Lung (tissue), 12 donors: ENCODE data around the gene COL25A1. TPM values are rescaled to one million over a fixed set of nuclear protein-coding genes. Genes with fewer than 3 reads are reported as not detected.

Experiments
- ATAC-seq: fragments of 200-7000 bp; cut with Tn5 transposase; one replicate; pipeline ENCODE4 v1.9.1; 2020; ENCODE audit warnings: moderate number of reproducible peaks; ENCODE audit not compliant: insufficient read depth, low FRiP score
- DNase-seq, 3 donors: peaks; one replicate each; pipeline ENCODE4 v3.0.0-alpha.2; 2013 to 2017
- H3K27ac ChIP-seq, 2 donors: one replicate each; pipeline ENCODE4 v1.5.1; 2013; ENCODE audit warnings: mild to moderate bottlenecking in 2 of 2, moderate library complexity in 2 of 2, control low read depth in 1 of 2, inconsistent platforms in 1 of 2, low read depth in 1 of 2, low read length in 1 of 2
- H3K27me3 ChIP-seq, 3 donors: one replicate each; pipeline ENCODE4 v1.5.1; 2013; ENCODE audit warnings: low read length in 2 of 3; ENCODE audit not compliant: control insufficient read depth in 3 of 3, insufficient read depth in 3 of 3
- H3K36me3 ChIP-seq, 4 donors: one replicate each; pipeline ENCODE4 v1.5.1; 2013; ENCODE audit warnings: low read length in 4 of 4, mild to moderate bottlenecking in 1 of 4, moderate library complexity in 1 of 4; ENCODE audit not compliant: control insufficient read depth in 4 of 4, insufficient read depth in 4 of 4
- H3K4me1 ChIP-seq, 5 donors: one replicate each; pipeline ENCODE4 v1.5.1; 2013; ENCODE audit warnings: low read length in 5 of 5, mild to moderate bottlenecking in 2 of 5, moderate library complexity in 1 of 5; ENCODE audit not compliant: control insufficient read depth in 5 of 5, insufficient read depth in 5 of 5
- H3K4me3 ChIP-seq: one replicate; pipeline ENCODE4 v1.5.1; 2013; ENCODE audit warnings: mild to moderate bottlenecking, control low read depth, moderate library complexity
- H3K9ac ChIP-seq, 2 donors: one replicate each; pipeline ENCODE4 v1.5.1; 2013; ENCODE audit warnings: low read length in 2 of 2, control low read depth in 1 of 2; ENCODE audit not compliant: insufficient read depth in 1 of 2
- H3K9me3 ChIP-seq, 4 donors: one replicate each; pipeline ENCODE4 v1.5.1; 2013; ENCODE audit warnings: low read length in 3 of 4, mild to moderate bottlenecking in 1 of 4, moderate library complexity in 1 of 4; ENCODE audit not compliant: control insufficient read depth in 4 of 4, insufficient read depth in 3 of 4
- WGBS, 2 donors: extraction: QIAGEN DNeasy Blood & Tissue Kit; methylation state at CpG; one replicate each; pipeline ENCODE4 v1.1.7; 2013; 5-methylcytosine and 5-hydroxymethylcytosine counted together
- polyA plus RNA-seq, 2 donors: library from polyadenylated mRNA; stranded (reverse); fragments of 200-250 nt; gene quantifications; one replicate each; pipeline ENCODE4 v1.2.1, GENCODE V29; 2013
- total RNA-seq, 2 donors: library from RNA; depleted of rRNA in 1 of 2; stranded (reverse); fragments of >200 nt in 1 of 2; gene quantifications; one replicate each; pipeline ENCODE4 v1.2.1, GENCODE V29; 2014 to 2021
- TF ChIP-seq, protein P1 (sequence below): IDR thresholded peaks from 2 replicates; pipeline ENCODE4 v1.5.1; 2012; ENCODE audit warnings: mild to moderate bottlenecking; ENCODE audit errors: control extremely low read depth, extremely low read depth
- donor health status: control.
- donor health status: control.
- donor health status: Bipolar disorder and iron deficiency.
- donor health status: healthy.
- donor health status: DM: yes; HTN: yes; CAD: no.

COL25A1 gene
- total and polyA plus RNA-seq, 4 donors: 0.06 to 3.5 (median 1.8) TPM

DNA sequence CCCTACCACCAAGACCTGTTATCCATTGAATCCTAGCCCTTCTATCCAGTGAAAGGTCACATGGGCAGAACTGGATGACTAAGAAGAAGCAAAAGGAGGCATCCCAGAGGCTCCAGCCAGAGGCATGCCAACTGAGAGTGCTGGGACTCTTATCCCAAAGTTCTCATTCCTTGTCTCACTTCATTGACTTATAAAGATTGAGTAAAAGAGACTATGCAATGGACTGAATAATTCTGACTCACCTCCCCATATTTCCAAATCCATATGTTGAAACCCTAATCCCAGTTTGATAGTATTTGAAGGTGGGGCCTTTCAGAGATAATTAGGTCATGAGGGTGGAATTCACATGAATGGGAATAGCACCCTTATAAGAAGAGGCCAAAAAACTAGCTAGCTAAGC lies 131.4 kb downstream of the COL25A1 start:
- Histone ChIP-seq H3K27ac (no peak overlapping the region), H3K9ac (no peak overlapping the region), H3K4me1 (no peaks in the 10 kb centered on the region), H3K36me3 (no peaks in the 10 kb centered on the region), H3K9me3 (no peaks in the 10 kb centered on the region), H3K27me3 (no peaks in the 10 kb centered on the region), H3K4me3 (no peak overlapping the region)
- no peak for DNase-seq
- no peak for ATAC-seq
- TF ChIP-seq, protein P1, sequence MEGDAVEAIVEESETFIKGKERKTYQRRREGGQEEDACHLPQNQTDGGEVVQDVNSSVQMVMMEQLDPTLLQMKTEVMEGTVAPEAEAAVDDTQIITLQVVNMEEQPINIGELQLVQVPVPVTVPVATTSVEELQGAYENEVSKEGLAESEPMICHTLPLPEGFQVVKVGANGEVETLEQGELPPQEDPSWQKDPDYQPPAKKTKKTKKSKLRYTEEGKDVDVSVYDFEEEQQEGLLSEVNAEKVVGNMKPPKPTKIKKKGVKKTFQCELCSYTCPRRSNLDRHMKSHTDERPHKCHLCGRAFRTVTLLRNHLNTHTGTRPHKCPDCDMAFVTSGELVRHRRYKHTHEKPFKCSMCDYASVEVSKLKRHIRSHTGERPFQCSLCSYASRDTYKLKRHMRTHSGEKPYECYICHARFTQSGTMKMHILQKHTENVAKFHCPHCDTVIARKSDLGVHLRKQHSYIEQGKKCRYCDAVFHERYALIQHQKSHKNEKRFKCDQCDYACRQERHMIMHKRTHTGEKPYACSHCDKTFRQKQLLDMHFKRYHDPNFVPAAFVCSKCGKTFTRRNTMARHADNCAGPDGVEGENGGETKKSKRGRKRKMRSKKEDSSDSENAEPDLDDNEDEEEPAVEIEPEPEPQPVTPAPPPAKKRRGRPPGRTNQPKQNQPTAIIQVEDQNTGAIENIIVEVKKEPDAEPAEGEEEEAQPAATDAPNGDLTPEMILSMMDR: no peak

GRCh38 chr4:109169170-109169569 lies 133.3 kb downstream of the COL25A1 start:
- WGBS, 2 donors: 77 to 91% methylated on average over 1 of the region's 1 CpG
- no peaks in the 10 kb centered on the region for H3K27me3 ChIP-seq
- no peaks in the 10 kb centered on the region for H3K4me1 ChIP-seq
- no peak overlapping the region for H3K4me3 ChIP-seq
- TF ChIP-seq, protein P1: no peak
- H3K27ac ChIP-seq: no peak overlapping the region
- H3K9me3 ChIP-seq: no peaks in the 10 kb centered on the region
- no peak overlapping the region for H3K9ac ChIP-seq
- H3K36me3 ChIP-seq: no peaks in the 10 kb centered on the region
- ATAC-seq: no peak
- DNase-seq: no peak

GRCh38 chr4:109166586-109166985 lies 135.9 kb downstream of the COL25A1 start:
- no peaks in the 10 kb centered on the region for H3K4me1 ChIP-seq
- H3K9me3 ChIP-seq: no peaks in the 10 kb centered on the region
- no peak overlapping the region for H3K4me3 ChIP-seq
- no peak for ATAC-seq
- 79% methylated on average over 3 of the region's 3 CpGs for whole genome bisulfite sequencing, 2 donors
- no peaks in the 10 kb centered on the region for H3K27me3 ChIP-seq
- no peak overlapping the region for H3K9ac ChIP-seq
- no peak for DNase-seq
- H3K36me3 ChIP-seq: no peaks in the 10 kb centered on the region
- H3K27ac ChIP-seq: no peak overlapping the region
- TF ChIP-seq, protein P1: no peak

GRCh38 chr4:109166126-109166525 lies 136.3 kb downstream of the COL25A1 start:
- no peak overlapping the region for H3K4me3 ChIP-seq
- no peaks in the 10 kb centered on the region for H3K9me3 ChIP-seq
- ATAC-seq (no peak), DNase-seq (no peak)
- H3K27me3 ChIP-seq: no peaks in the 10 kb centered on the region
- no peaks in the 10 kb centered on the region for H3K4me1 ChIP-seq
- no peak overlapping the region for H3K9ac ChIP-seq
- TF ChIP-seq, protein P1: no peak
- H3K27ac ChIP-seq: no peak overlapping the region
- H3K36me3 ChIP-seq: no peaks in the 10 kb centered on the region
